WTC11 (cell line): ENCODE results near the gene EXOC6.

Experiments used
- CREM ChIP-seq: sonication (generic); formaldehyde crosslinking; IDR thresholded peaks from 2 replicates; pipeline ENCODE4 v1.8.1; 2022; ENCODE audit warnings: mild to moderate bottlenecking, missing genetic modification reagents, moderate library complexity
- CTCF ChIP-seq: fragments of 200-600 bp; IDR thresholded peaks from 2 replicates; pipeline ENCODE4 v1.8.0; 2022; ENCODE audit warnings: antibody characterized with exemption
- E2F1 ChIP-seq: sonication (generic); formaldehyde crosslinking; IDR thresholded peaks from 2 replicates; pipeline ENCODE4 v1.8.0; 2022; ENCODE audit warnings: mild to moderate bottlenecking, missing genetic modification reagents
- ESRRA ChIP-seq: sonication (generic); formaldehyde crosslinking; IDR thresholded peaks from 2 replicates; pipeline ENCODE4 v1.8.1; 2022; ENCODE audit warnings: mild to moderate bottlenecking, missing genetic modification reagents, borderline replicate concordance
- MAX ChIP-seq: sonication (generic); formaldehyde crosslinking; IDR thresholded peaks from 2 replicates; pipeline ENCODE4 v1.8.0; 2022; ENCODE audit warnings: mild to moderate bottlenecking, missing genetic modification reagents
- NFYB ChIP-seq: sonication (generic); formaldehyde crosslinking; conservative IDR thresholded peaks from 2 replicates; pipeline ENCODE4 v1.8.0; 2022; ENCODE audit warnings: low read depth, missing genetic modification reagents
- NR2C2 ChIP-seq: sonication (generic); formaldehyde crosslinking; IDR thresholded peaks from 2 replicates; pipeline ENCODE4 v1.8.0; 2022; ENCODE audit warnings: mild to moderate bottlenecking, missing genetic modification reagents
- SMAD3 ChIP-seq: sonication (generic); formaldehyde crosslinking; IDR thresholded peaks from 2 replicates; pipeline ENCODE4 v1.8.0; 2022; ENCODE audit warnings: missing genetic modification reagents, mild to moderate bottlenecking, borderline replicate concordance
- TEAD4 ChIP-seq: sonication (generic); formaldehyde crosslinking; IDR thresholded peaks from 2 replicates; pipeline ENCODE4 v1.8.0; 2022; ENCODE audit warnings: mild to moderate bottlenecking, missing genetic modification reagents
- USF1 ChIP-seq: sonication (generic); formaldehyde crosslinking; IDR thresholded peaks from 2 replicates; pipeline ENCODE4 v1.8.0; 2022; ENCODE audit warnings: mild to moderate bottlenecking, missing genetic modification reagents
- ZBTB21 ChIP-seq: sonication (generic); formaldehyde crosslinking; IDR thresholded peaks from 2 replicates; pipeline ENCODE4 v1.8.1; 2023; ENCODE audit warnings: mild to moderate bottlenecking, missing genetic modification reagents, borderline replicate concordance
- ZBTB43 ChIP-seq: sonication (generic); formaldehyde crosslinking; IDR thresholded peaks from 2 replicates; pipeline ENCODE4 v1.8.1; 2023; ENCODE audit warnings: mild to moderate bottlenecking, missing genetic modification reagents
- ZNF121 ChIP-seq: sonication (generic); formaldehyde crosslinking; IDR thresholded peaks from 2 replicates; pipeline ENCODE4 v1.8.0; 2023; ENCODE audit warnings: missing genetic modification reagents
- ZSCAN18 ChIP-seq: fragments of 250-450 bp; sonication (Bioruptor Pico); IDR thresholded peaks from 2 replicates; pipeline ENCODE4 v2.1.2; 2022; ENCODE audit warnings: mild to moderate bottlenecking, moderate library complexity

- no peak for TF ChIP-seq ZNF121 (CRISPR knock-in tag)
- no peak for TF ChIP-seq CTCF
- no peak for TF ChIP-seq CREM (CRISPR knock-in tag)
- TF ChIP-seq SMAD3 (CRISPR knock-in tag), result no peak
- TF ChIP-seq NFYB (CRISPR knock-in tag), result no peak
- no peak for TF ChIP-seq USF1 (CRISPR knock-in tag)
- no peak for TF ChIP-seq ZBTB21 (CRISPR knock-in tag)
- TF ChIP-seq NR2C2 (CRISPR knock-in tag), result no peak
- TF ChIP-seq MAX (CRISPR knock-in tag), result no peak
- no peak for TF ChIP-seq ZSCAN18 (CRISPR knock-in tag)
- TF ChIP-seq E2F1 (CRISPR knock-in tag), result no peak
- no peak for TF ChIP-seq ESRRA (CRISPR knock-in tag)
- no peak for TF ChIP-seq ZBTB43 (CRISPR knock-in tag)
- TF ChIP-seq TEAD4, result no peak
Observed at GRCh38 chr10:92913973-92914372, 65.7 kb downstream of the EXOC6 start.
